ENCODE data around the gene METTL5. TPM values are rescaled to one million over a fixed set of nuclear protein-coding genes. Genes with fewer than 3 reads are reported as not detected.

Gene METTL5
- total and polyA plus RNA-seq, 12 donors: 55.7 to 87.3 (median 69.1) TPM

DNA sequence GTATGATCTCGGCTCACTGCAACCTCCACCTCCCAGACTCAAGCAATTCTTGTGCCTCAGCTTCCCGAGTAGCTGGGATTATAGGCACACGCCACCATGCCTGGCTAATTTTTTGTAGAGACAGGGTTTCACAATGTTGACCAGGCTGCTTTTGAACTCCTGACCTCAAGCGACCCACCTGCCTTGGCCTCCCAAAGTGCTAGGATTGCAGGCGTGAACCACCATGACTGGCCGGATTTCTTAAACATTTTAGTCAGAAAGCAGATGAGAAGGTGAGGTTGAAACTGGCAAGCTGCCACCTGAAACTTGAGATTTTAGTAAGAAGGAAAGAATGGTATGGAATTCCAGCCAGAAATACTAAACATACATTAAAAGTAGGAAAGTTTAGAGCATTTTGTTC lies 59.2 kb downstream of the METTL5 start:
- peaks cover 0 to 4% (median 0%) of the 10 kb centered on the region in 11 donors for H3K9me3 ChIP-seq
- H3K36me3 ChIP-seq: no peaks in the 10 kb centered on the region
- no peak for ATAC-seq
- TF ChIP-seq, protein P1, sequence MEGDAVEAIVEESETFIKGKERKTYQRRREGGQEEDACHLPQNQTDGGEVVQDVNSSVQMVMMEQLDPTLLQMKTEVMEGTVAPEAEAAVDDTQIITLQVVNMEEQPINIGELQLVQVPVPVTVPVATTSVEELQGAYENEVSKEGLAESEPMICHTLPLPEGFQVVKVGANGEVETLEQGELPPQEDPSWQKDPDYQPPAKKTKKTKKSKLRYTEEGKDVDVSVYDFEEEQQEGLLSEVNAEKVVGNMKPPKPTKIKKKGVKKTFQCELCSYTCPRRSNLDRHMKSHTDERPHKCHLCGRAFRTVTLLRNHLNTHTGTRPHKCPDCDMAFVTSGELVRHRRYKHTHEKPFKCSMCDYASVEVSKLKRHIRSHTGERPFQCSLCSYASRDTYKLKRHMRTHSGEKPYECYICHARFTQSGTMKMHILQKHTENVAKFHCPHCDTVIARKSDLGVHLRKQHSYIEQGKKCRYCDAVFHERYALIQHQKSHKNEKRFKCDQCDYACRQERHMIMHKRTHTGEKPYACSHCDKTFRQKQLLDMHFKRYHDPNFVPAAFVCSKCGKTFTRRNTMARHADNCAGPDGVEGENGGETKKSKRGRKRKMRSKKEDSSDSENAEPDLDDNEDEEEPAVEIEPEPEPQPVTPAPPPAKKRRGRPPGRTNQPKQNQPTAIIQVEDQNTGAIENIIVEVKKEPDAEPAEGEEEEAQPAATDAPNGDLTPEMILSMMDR (IDR thresholded peaks at IDR 0.05): no peak
- H3K27me3 ChIP-seq: peaks cover 0 to 31% (median 20%) of the 10 kb centered on the region in 7 donors
- WGBS, 2 donors: 85 to 86% methylated on average over 6 of the region's 6 CpGs
- DNase-seq: no peak
- peaks cover 0 to 21% (median 10%) of the 10 kb centered on the region in 9 donors for H3K4me1 ChIP-seq
- no peak overlapping the region for H3K27ac ChIP-seq
- intact Hi-C loops (cut with DNase I): no loop called here
- H3K4me3 ChIP-seq: no peak overlapping the region

DNA sequence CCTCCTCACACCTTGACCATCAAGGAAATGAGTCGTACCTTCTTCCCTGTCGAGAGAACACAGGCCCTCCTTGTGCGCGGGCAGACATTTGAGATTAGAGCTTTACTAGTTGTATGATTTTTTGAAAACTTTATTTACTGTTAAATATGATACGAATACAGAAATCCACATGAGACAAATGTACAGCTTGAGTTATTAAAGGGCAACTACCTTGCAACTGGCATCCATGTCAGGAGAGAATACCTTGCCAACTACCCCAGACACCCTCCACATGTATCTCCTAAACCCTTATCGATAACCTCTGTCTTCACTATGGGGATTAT lies 62.8 kb downstream of the METTL5 start:
- ATAC-seq (no peak), DNase-seq (no peak)
- Histone ChIP-seq H3K36me3 (no peaks in the 10 kb centered on the region), H3K4me3 (no peak overlapping the region), H3K9me3 (peaks cover 0 to 4% (median 0%) of the 10 kb centered on the region in 11 donors), H3K27me3 (peaks cover 0 to 1% (median 0%) of the 10 kb centered on the region in 7 donors), H3K27ac (no peak overlapping the region), H3K4me1 (peaks cover 0 to under 1% (median 0%) of the 10 kb centered on the region in 9 donors)
- 93 to 95% methylated on average over 6 of the region's 6 CpGs for WGBS, 2 donors
- TF ChIP-seq, protein P1 (IDR thresholded peaks at IDR 0.05): no peak
- intact Hi-C loops (cut with DNase I): no loop called here

Other genes starting within 250 kb of the METTL5 start
- 10 to 100 TPM; 34.8 to 50.1 (median 40.9) TPM for gene PPIG, start 240.6 kb downstream of the METTL5 start, total RNA-seq
- gene PPIG, start 240.6 kb downstream of the METTL5 start, polyA plus RNA-seq: 10 to 100 TPM; 15.6 to 94.5 TPM
- gene CFAP210, start 130.5 kb downstream of the METTL5 start, total RNA-seq: not detected
- gene CFAP210, start 130.5 kb downstream of the METTL5 start, polyA plus RNA-seq: under 1 TPM; 0.14 to 0.29 TPM
- 1 to 10 TPM; 1.4 to 4.1 (median 2.2) TPM for gene PHOSPHO2, start 130.4 kb downstream of the METTL5 start, total RNA-seq
- gene PHOSPHO2, start 130.4 kb downstream of the METTL5 start, polyA plus RNA-seq: 1 to 10 TPM; 1.1 to 1.4 TPM
- 10 to 100 TPM in 4 of 10 donors, 1 to 10 TPM in 6; 6.8 to 18.6 (median 9.8) TPM for gene KLHL23, start 91.1 kb downstream of the METTL5 start, total RNA-seq
- 10 to 100 TPM in 1 of 2 donors, 1 to 10 TPM in 1; 7.5 to 14.0 TPM for gene KLHL23, start 91.1 kb downstream of the METTL5 start, polyA plus RNA-seq
- gene SSB, start 26.0 kb downstream of the METTL5 start, total RNA-seq: 10 to 100 TPM; 45.7 to 66.3 (median 55.3) TPM
- gene SSB, start 26.0 kb downstream of the METTL5 start, polyA plus RNA-seq: 10 to 100 TPM; 44.3 to 69.6 TPM
- 100 to 1,000 TPM; 108 to 146 (median 118) TPM for gene UBR3, start 2.5 kb upstream of the METTL5 start, total RNA-seq
- gene UBR3, start 2.5 kb upstream of the METTL5 start, polyA plus RNA-seq: 10 to 100 TPM; 21.0 to 77.6 TPM